Right lobe of liver (tissue), 4 donors: Measurements from ENCODE around the gene TADA2A.

Experiments
- POLR2A ChIP-seq: fragments of 450-650 bp; IDR thresholded peaks from one replicate; pipeline ENCODE4 v1.6.1; 2017; ENCODE audit warnings: antibody characterized with exemption, mild to moderate bottlenecking
- TF ChIP-seq, protein P1 (sequence below), 4 donors: fragments of 200-600 bp in 3 of 4; fragments of 450-650 bp in 1 of 4; IDR thresholded peaks; one replicate each; pipeline versions ENCODE4 v1.5.1 to v1.8.0; 2016 to 2022; ENCODE audit warnings: antibody characterized with exemption in 4 of 4, mild to moderate bottlenecking in 2 of 4
- donor health status: DM: no; HTN: no; CAD: no.
- donor health status: DM: no; HTN: no; CAD: no.
- donor health status: DM: no; HTN: yes; CAD: no.

DNA sequence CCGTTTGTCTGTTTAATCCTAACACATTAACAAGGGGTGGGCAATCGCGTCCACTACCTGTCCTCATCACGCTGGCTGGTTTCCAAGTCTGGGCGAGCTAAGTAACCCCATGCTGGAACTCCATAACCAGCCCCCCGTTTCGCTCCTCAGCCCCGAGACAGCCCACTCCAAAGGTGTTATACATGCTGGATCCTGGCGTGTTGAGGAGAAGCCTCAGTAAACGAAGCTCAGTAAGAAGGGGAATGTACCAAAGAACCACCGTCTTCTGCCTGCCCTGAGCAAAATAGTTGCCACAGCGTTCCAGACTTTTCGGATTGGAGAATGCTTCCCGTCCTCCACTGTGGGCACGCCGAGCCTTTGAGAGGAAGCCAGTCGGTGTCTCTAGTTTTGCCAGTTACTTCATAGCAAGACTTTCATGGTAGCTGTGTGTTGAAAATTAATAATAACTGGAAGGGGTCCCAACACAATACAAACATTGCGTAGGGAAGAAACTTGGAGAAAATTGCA, 47.0 kb upstream of the TADA2A start:
- TF ChIP-seq, protein P1, sequence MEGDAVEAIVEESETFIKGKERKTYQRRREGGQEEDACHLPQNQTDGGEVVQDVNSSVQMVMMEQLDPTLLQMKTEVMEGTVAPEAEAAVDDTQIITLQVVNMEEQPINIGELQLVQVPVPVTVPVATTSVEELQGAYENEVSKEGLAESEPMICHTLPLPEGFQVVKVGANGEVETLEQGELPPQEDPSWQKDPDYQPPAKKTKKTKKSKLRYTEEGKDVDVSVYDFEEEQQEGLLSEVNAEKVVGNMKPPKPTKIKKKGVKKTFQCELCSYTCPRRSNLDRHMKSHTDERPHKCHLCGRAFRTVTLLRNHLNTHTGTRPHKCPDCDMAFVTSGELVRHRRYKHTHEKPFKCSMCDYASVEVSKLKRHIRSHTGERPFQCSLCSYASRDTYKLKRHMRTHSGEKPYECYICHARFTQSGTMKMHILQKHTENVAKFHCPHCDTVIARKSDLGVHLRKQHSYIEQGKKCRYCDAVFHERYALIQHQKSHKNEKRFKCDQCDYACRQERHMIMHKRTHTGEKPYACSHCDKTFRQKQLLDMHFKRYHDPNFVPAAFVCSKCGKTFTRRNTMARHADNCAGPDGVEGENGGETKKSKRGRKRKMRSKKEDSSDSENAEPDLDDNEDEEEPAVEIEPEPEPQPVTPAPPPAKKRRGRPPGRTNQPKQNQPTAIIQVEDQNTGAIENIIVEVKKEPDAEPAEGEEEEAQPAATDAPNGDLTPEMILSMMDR (IDR thresholded peaks at IDR 0.05), result no peak
- no peak for TF ChIP-seq POLR2A
